Measurements from ENCODE around the gene GDI2. TPM values are rescaled to one million over a fixed set of nuclear protein-coding genes. Genes with fewer than 3 reads are reported as not detected.

GDI2 gene
- total and polyA plus RNA-seq, 2 experiments from 2014 or later, result 182 to 218 TPM

GRCh38 chr10:5806745-5807144, 6.5 kb downstream of the GDI2 start:
- Histone ChIP-seq H3K36me3 (no peaks in the 10 kb centered on the region), H3K27ac (peak overlapping the region; percentile 94), H3K27me3 (no peaks in the 10 kb centered on the region), H3K4me1 (ENCODE audit: low read depth) (peaks cover 44% of the 10 kb centered on the region), H3K9me3 (ENCODE audit: low read depth) (no peaks in the 10 kb centered on the region), H3K4me3 (peak overlapping the region; percentile 13)
- TF ChIP-seq CTCF (IDR thresholded peaks at IDR 0.05; ENCODE audit: low read depth, low read length), result no peak
- peak in 1 of 2 donors; percentile 54 for DNase-seq (ENCODE audit: low read depth in 1 of 2, low spot score in 1 of 2)

- TF ChIP-seq CTCF (IDR thresholded peaks at IDR 0.05; ENCODE audit: low read depth, low read length), result no peak
- no peaks in the 10 kb centered on the region for H3K27me3 ChIP-seq
- H3K27ac ChIP-seq, result peak overlapping the region; percentile 94
- H3K4me3 ChIP-seq, result no peak overlapping the region
- H3K4me1 ChIP-seq (ENCODE audit: low read depth), result peaks cover 33% of the 10 kb centered on the region
- no peaks in the 10 kb centered on the region for H3K9me3 ChIP-seq (ENCODE audit: low read depth)
- DNase-seq (ENCODE audit: low read depth in 1 of 2, low spot score in 1 of 2), result no peak
- no peaks in the 10 kb centered on the region for H3K36me3 ChIP-seq
Observed at GRCh38 chr10:5805711-5806110, 7.5 kb downstream of the GDI2 start.

- Histone ChIP-seq H3K27me3 (no peaks in the 10 kb centered on the region), H3K27ac (no peak overlapping the region), H3K4me1 (ENCODE audit: low read depth) (peaks cover 29% of the 10 kb centered on the region), H3K4me3 (no peak overlapping the region), H3K9me3 (ENCODE audit: low read depth) (no peaks in the 10 kb centered on the region), H3K36me3 (no peaks in the 10 kb centered on the region)
- no peak for DNase-seq (ENCODE audit: low read depth in 1 of 2, low spot score in 1 of 2)
- TF ChIP-seq CTCF (IDR thresholded peaks at IDR 0.05; ENCODE audit: low read depth, low read length), result no peak
Observed at GRCh38 chr10:5805260-5805659, 8.0 kb downstream of the GDI2 start.

- peaks cover 20% of the 10 kb centered on the region for H3K4me1 ChIP-seq (ENCODE audit: low read depth)
- H3K27ac ChIP-seq, result no peak overlapping the region
- H3K4me3 ChIP-seq, result no peak overlapping the region
- H3K9me3 ChIP-seq (ENCODE audit: low read depth), result no peaks in the 10 kb centered on the region
- no peak for DNase-seq (ENCODE audit: low read depth in 1 of 2, low spot score in 1 of 2)
- TF ChIP-seq CTCF (IDR thresholded peaks at IDR 0.05; ENCODE audit: low read depth, low read length), result no peak
- no peaks in the 10 kb centered on the region for H3K27me3 ChIP-seq
- H3K36me3 ChIP-seq, result peaks cover 5% of the 10 kb centered on the region
Observed at GRCh38 chr10:5804386-5804785, 8.8 kb downstream of the GDI2 start.

GRCh38 chr10:5800782-5801181, 12.5 kb downstream of the GDI2 start:
- Histone ChIP-seq H3K36me3 (peaks cover 30% of the 10 kb centered on the region), H3K4me3 (no peak overlapping the region)
- no peak for TF ChIP-seq CTCF (IDR thresholded peaks at IDR 0.05; ENCODE audit: low read depth, low read length)

GRCh38 chr10:5794236-5794635, 19.0 kb downstream of the GDI2 start:
- H3K36me3 ChIP-seq, result peaks cover 68% of the 10 kb centered on the region
- no peak overlapping the region for H3K27ac ChIP-seq
- no peak overlapping the region for H3K4me3 ChIP-seq
- no peak for TF ChIP-seq CTCF (IDR thresholded peaks at IDR 0.05; ENCODE audit: low read depth, low read length)
- DNase-seq (ENCODE audit: low read depth in 1 of 2, low spot score in 1 of 2), result no peak
- no peaks in the 10 kb centered on the region for H3K27me3 ChIP-seq
- H3K9me3 ChIP-seq (ENCODE audit: low read depth), result no peaks in the 10 kb centered on the region
- no peaks in the 10 kb centered on the region for H3K4me1 ChIP-seq (ENCODE audit: low read depth)

More at GRCh38 chr10:5800782-5801181, 12.5 kb downstream of the GDI2 start:
- Histone ChIP-seq H3K27ac (no peak overlapping the region), H3K4me1 (ENCODE audit: low read depth) (no peaks in the 10 kb centered on the region), H3K27me3 (no peaks in the 10 kb centered on the region), H3K9me3 (ENCODE audit: low read depth) (no peaks in the 10 kb centered on the region)
- no peak for DNase-seq (ENCODE audit: low read depth in 1 of 2, low spot score in 1 of 2)

All from cardiac muscle cell (in vitro differentiated cells and primary cell).